CD4-positive, alpha-beta T cell (primary cell): ENCODE measurements around the gene EIPR1. TPM values are rescaled to one million over a fixed set of nuclear protein-coding genes. Genes with fewer than 3 reads are reported as not detected.
A peak's percentile ranks its signal among the peaks of the same experiment; 100 is the strongest.
"Not testable (repeated sequence)": the region's sequence is repeated elsewhere in the genome, so short reads cannot be mapped to it uniquely, and the experiment has no call there.

Experiments used
- ATAC-seq: fragments of 200-7000 bp; cut with Tn5 transposase; one replicate; pipeline ENCODE4 v1.10.0; 2022; ENCODE audit warnings: mild to moderate bottlenecking; ENCODE audit not compliant: poor library complexity
- CTCF ChIA-PET: fragments of 350-600 bp; sonication (Branson Sonifier 250); formaldehyde crosslinking; loops from one replicate; lab custom pipeline; 2021; ENCODE audit warnings: antibody characterized with exemption, inconsistent platforms; lab: Charles Lee
- POLR2A ChIA-PET: fragments of 350-600 bp; sonication (Branson Sonifier 250); formaldehyde crosslinking; loops from one replicate; lab custom pipeline; 2021; ENCODE audit warnings: antibody characterized with exemption, inconsistent platforms; lab: Charles Lee
- DNase-seq, 14 experiments: peaks; one replicate each; pipeline ENCODE4 v3.0.0-alpha.2; 2013 to 2020; ENCODE audit warnings: mixed read lengths in 2 of 14
- H3K27ac ChIP-seq, 2 donors: one replicate each; pipeline versions ENCODE4 v1.5.1 to v1.7.0; 2013; ENCODE audit warnings: low read length in 2 of 2, low read depth in 1 of 2, mild to moderate bottlenecking in 1 of 2
- H3K27me3 ChIP-seq, 2 experiments: 1 replicate in 1 of 2; 2 replicates in 1 of 2; pipeline versions ENCODE4 v1.6.1 to v1.7.0; 2013; ENCODE audit warnings: low read length in 2 of 2, control low read depth in 1 of 2, mild to moderate bottlenecking in 1 of 2, moderate library complexity in 1 of 2; ENCODE audit not compliant: insufficient read depth in 2 of 2, control insufficient read depth in 1 of 2
- H3K36me3 ChIP-seq: one replicate; pipeline ENCODE4 v1.6.1; 2013; ENCODE audit warnings: low read length, control low read depth; ENCODE audit not compliant: insufficient read depth
- H3K4me1 ChIP-seq: one replicate; pipeline ENCODE4 v1.6.1; 2013; ENCODE audit warnings: low read length, control low read depth; ENCODE audit not compliant: insufficient read depth
- H3K4me3 ChIP-seq: one replicate; pipeline ENCODE4 v1.5.1; 2013; ENCODE audit warnings: mild to moderate bottlenecking, low read length, moderate library complexity
- H3K9me3 ChIP-seq, 2 experiments: 1 replicate in 1 of 2; 2 replicates in 1 of 2; pipeline versions ENCODE4 v1.6.1 to v1.7.0; 2013; ENCODE audit warnings: low read length in 2 of 2, mild to moderate bottlenecking in 2 of 2, control low read depth in 1 of 2, moderate library complexity in 1 of 2; ENCODE audit not compliant: control insufficient read depth in 1 of 2, insufficient read depth in 1 of 2
- H3K27ac Mint-ChIP-seq: one replicate; pipeline ENCODE4 v1.8.0; 2020; ENCODE audit warnings: mixed read lengths
- H3K27me3 Mint-ChIP-seq: one replicate; pipeline ENCODE4 v1.8.0; 2021; ENCODE audit warnings: mixed read lengths
- H3K36me3 Mint-ChIP-seq: one replicate; pipeline ENCODE4 v1.8.0; 2021; ENCODE audit warnings: low read depth, mixed read lengths
- H3K4me1 Mint-ChIP-seq: one replicate; pipeline ENCODE4 v1.8.0; 2021; ENCODE audit warnings: low read depth, mixed read lengths
- H3K4me3 Mint-ChIP-seq: one replicate; pipeline ENCODE4 v1.8.0; 2020; ENCODE audit warnings: mild to moderate bottlenecking, mixed read lengths
- H3K9me3 Mint-ChIP-seq: one replicate; pipeline ENCODE4 v1.8.0; 2020; ENCODE audit warnings: mixed read lengths
- CTCF ChIP-seq: fragments of 200-600 bp; IDR thresholded peaks from one replicate; pipeline ENCODE4 v1.8.0; 2022; ENCODE audit warnings: antibody characterized with exemption, mild to moderate bottlenecking
- intact Hi-C, 2 experiments: fragments of 100-400 bp; cut with DNase I in 1 of 2; cut with micrococcal nuclease in 1 of 2; formaldehyde crosslinking; loops; one replicate each; pipeline versions ENCODE4 v1.15.1 to v1.9.0; 2023 to 2025; cut with DNase I, micrococcal nuclease
- total RNA-seq, 174 experiments: library from RNA in 2 of 174; stranded (reverse) in 2 of 174; gene quantifications; one replicate each; pipeline ENCODE4 v1.2.3 and lab custom pipeline; 2021 to 2026

The EIPR1 gene
- total RNA-seq, 2 experiments from 2014 or later, result 11.0 to 12.4 TPM

- Mint-ChIP-seq H3K9me3 (no peaks in the 10 kb centered on the region), H3K27me3 (no peaks in the 10 kb centered on the region), H3K27ac (no peak overlapping the region), H3K4me1 (peaks cover 11% of the 10 kb centered on the region), H3K4me3 (no peak overlapping the region), H3K36me3 (peaks cover 50% of the 10 kb centered on the region)
- ChIA-PET CTCF (no interaction called here), POLR2A (no interaction called here)
- no peak for ATAC-seq
- Histone ChIP-seq H3K4me3 (no peak overlapping the region), H3K27ac (no peak overlapping the region), H3K4me1 (no peaks in the 10 kb centered on the region), H3K9me3 (peaks cover 0 to 6% of the 10 kb centered on the region in 2 experiments), H3K36me3 (peaks cover 12% of the 10 kb centered on the region), H3K27me3 (no peaks in the 10 kb centered on the region)
- no peak for TF ChIP-seq CTCF
- intact Hi-C loops, result loop anchor here in 1 of 2 experiments (5.0 kb wide), 1 partner anchor 108 kb away; no protein-coding TSS in a partner anchor
- no peak for DNase-seq
Observed at GRCh38 chr2:3199627-3200345, 177.8 kb downstream of the EIPR1 start.

- H3K27ac Mint-ChIP-seq, H3K4me3 ChIP-seq, H3K27ac ChIP-seq, DNase-seq, H3K4me1 ChIP-seq, H3K4me1 Mint-ChIP-seq, H3K27me3 ChIP-seq, H3K4me3 Mint-ChIP-seq, ATAC-seq, H3K27me3 Mint-ChIP-seq, H3K9me3 ChIP-seq, H3K9me3 Mint-ChIP-seq: not testable (repeated sequence)
- peaks cover 56% of the 10 kb centered on the region for H3K36me3 Mint-ChIP-seq
- ChIA-PET POLR2A (interaction anchor here (0.6 kb wide), 1 partner anchor 8 kb away, joined by 3 read pairs; no protein-coding TSS in a partner anchor), CTCF (interaction anchor here (1.8 kb wide), 1 partner anchor 105 kb away, joined by 5 read pairs; no protein-coding TSS in a partner anchor)
- H3K36me3 ChIP-seq, result peaks cover 20% of the 10 kb centered on the region
- intact Hi-C loops, result loop anchor here in 1 of 2 experiments (5.0 kb wide), 1 partner anchor 109 kb away; no protein-coding TSS in a partner anchor
Observed at GRCh38 chr2:3198671-3199192, 178.9 kb downstream of the EIPR1 start.

- Histone ChIP-seq H3K9me3 (peaks cover 0 to 6% of the 10 kb centered on the region in 2 experiments), H3K4me1 (no peaks in the 10 kb centered on the region), H3K27me3 (no peaks in the 10 kb centered on the region), H3K4me3 (peak overlapping the region; percentile 10), H3K27ac (no peak overlapping the region), H3K36me3 (peaks cover 27% of the 10 kb centered on the region)
- Mint-ChIP-seq H3K36me3 (peaks cover 60% of the 10 kb centered on the region), H3K4me3 (no peak overlapping the region), H3K4me1 (peaks cover 4% of the 10 kb centered on the region), H3K27ac (no peak overlapping the region), H3K27me3 (no peaks in the 10 kb centered on the region), H3K9me3 (no peaks in the 10 kb centered on the region)
- POLR2A ChIA-PET, result interaction anchor here (0.6 kb wide), 1 partner anchor 8 kb away, joined by 3 read pairs; no protein-coding TSS in a partner anchor
- intact Hi-C loops, result loop anchor here in 1 of 2 experiments (5.0 kb wide), 1 partner anchor 109 kb away; no protein-coding TSS in a partner anchor
- CTCF ChIA-PET, result interaction anchor here (1.8 kb wide), 1 partner anchor 105 kb away, joined by 5 read pairs; no protein-coding TSS in a partner anchor
- peak in 4 of 14 experiments; percentile 13 to 59 (median 37) for DNase-seq
- no peak for ATAC-seq
- no peak for TF ChIP-seq CTCF
Observed at GRCh38 chr2:3198119-3198518, 179.5 kb downstream of the EIPR1 start.
